Right lobe of liver (tissue), 6 donors: Measurements from ENCODE around the gene UNC13B. TPM values are rescaled to one million over a fixed set of nuclear protein-coding genes. Genes with fewer than 3 reads are reported as not detected.

ENCODE experiments used
- ATAC-seq, 4 donors: fragments of 200-7000 bp; cut with Tn5 transposase; one replicate each; pipeline ENCODE4 v1.9.1; 2020; ENCODE audit warnings: mild to moderate bottlenecking in 4 of 4, moderate library complexity in 4 of 4
- DNase-seq, 3 donors: peaks; one replicate each; pipeline ENCODE4 v3.0.0-alpha.2; 2020
- H3K27ac ChIP-seq, 3 donors: fragments of 200-600 bp; one replicate each; pipeline ENCODE4 v1.8.0; 2022
- H3K27me3 ChIP-seq, 2 donors: fragments of 200-600 bp; one replicate each; pipeline ENCODE4 v1.8.0; 2022
- H3K36me3 ChIP-seq, 4 donors: fragments of 200-600 bp; sonication (generic) in 1 of 4; one replicate each; pipeline versions ENCODE4 v1.5.1 to v1.8.0; 2017 to 2022; ENCODE audit warnings: control low read depth in 1 of 4
- H3K4me1 ChIP-seq, 4 donors: fragments of 200-600 bp; sonication (generic) in 1 of 4; one replicate each; pipeline versions ENCODE4 v1.5.1 to v1.8.0; 2017 to 2022; ENCODE audit warnings: control low read depth in 1 of 4
- H3K4me3 ChIP-seq, 3 donors: fragments of 200-600 bp; one replicate each; pipeline ENCODE4 v1.8.0; 2022
- H3K9me3 ChIP-seq, 4 donors: fragments of 200-600 bp; sonication (generic) in 1 of 4; one replicate each; pipeline versions ENCODE4 v1.5.1 to v1.8.0; 2017 to 2022; ENCODE audit warnings: control low read depth in 1 of 4
- CTCF ChIP-seq, 4 donors: fragments of 200-600 bp in 3 of 4; fragments of 450-650 bp in 1 of 4; IDR thresholded peaks; one replicate each; pipeline versions ENCODE4 v1.5.1 to v1.8.0; 2016 to 2022; ENCODE audit warnings: antibody characterized with exemption in 4 of 4, mild to moderate bottlenecking in 2 of 4
- POLR2A ChIP-seq: fragments of 450-650 bp; IDR thresholded peaks from one replicate; pipeline ENCODE4 v1.6.1; 2017; ENCODE audit warnings: antibody characterized with exemption, mild to moderate bottlenecking
- WGBS: methylation state at CpG from one replicate; pipeline ENCODE4 v1.1.6; 2018; ENCODE audit warnings: low coverage, low lambda C conversion rate; ENCODE audit not compliant: insufficient coverage; ENCODE audit errors: missing lambda C conversion rate; 5-methylcytosine and 5-hydroxymethylcytosine counted together
- intact Hi-C, 2 donors: fragments of 100-400 bp; cut with DNase I; formaldehyde crosslinking; loops; one replicate each; pipeline versions ENCODE4 v1.11.2 to v1.14.1; 2022
- total RNA-seq, 6 experiments: library from RNA; depleted of rRNA in 2 of 6; stranded (reverse); fragments of >200 nt in 2 of 6; fragmentation: NEBNext Ultra II Directional in 3 of 6; extraction: Animal tissue kit (Norgen Biotek cat#: 25700) in 3 of 6; gene quantifications; one replicate each; pipeline versions ENCODE4 v1.1.0 to v1.2.4, GENCODE V29; 2016 to 2023
- donor health status: DM: no; HTN: yes; CAD: no.
- donor health status: DM: no; HTN: no; CAD: no.
- donor health status: DM: no; HTN: no; CAD: no.
- donor health status: DM: no; HTN: yes; CAD: no.
- donor health status: DM: no; HTN: yes; CAD: no.

Gene UNC13B
- total RNA-seq, 6 experiments from 2014 or later: 14.5 to 23.0 (median 20.7) TPM

DNA sequence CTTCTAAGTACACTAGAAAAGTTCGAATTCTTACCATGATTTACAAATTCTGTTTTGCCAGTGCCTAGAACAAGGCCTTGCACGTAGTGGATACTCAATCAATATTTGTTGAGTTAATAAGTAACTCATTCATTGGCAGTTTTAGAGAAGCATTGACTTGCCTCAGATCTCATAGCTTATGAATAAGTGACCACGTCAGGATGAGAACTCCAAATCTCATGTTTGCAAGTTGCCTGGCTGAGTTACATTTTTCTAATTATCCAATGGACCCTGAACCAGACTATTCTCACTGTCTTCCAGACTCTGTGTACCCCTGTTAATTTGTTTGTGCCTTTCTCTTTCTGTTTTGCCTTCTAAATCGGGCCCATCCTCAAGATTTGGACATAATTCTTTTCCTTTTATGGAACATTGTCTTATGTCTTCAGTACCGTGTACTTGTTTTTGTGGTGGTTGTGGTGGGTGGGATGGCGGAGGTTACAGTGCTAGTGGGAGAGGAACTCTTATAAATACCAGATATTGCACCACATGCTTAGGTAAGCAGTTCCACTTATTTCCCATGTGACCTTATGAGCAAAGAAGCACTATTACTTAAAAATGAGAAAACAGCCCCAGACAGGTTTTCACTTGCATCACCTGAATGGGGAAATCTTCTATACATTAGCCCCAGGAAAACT, 96.3 kb downstream of the UNC13B start:
- no peaks in the 10 kb centered on the region for H3K9me3 ChIP-seq
- no peak for DNase-seq

DNA sequence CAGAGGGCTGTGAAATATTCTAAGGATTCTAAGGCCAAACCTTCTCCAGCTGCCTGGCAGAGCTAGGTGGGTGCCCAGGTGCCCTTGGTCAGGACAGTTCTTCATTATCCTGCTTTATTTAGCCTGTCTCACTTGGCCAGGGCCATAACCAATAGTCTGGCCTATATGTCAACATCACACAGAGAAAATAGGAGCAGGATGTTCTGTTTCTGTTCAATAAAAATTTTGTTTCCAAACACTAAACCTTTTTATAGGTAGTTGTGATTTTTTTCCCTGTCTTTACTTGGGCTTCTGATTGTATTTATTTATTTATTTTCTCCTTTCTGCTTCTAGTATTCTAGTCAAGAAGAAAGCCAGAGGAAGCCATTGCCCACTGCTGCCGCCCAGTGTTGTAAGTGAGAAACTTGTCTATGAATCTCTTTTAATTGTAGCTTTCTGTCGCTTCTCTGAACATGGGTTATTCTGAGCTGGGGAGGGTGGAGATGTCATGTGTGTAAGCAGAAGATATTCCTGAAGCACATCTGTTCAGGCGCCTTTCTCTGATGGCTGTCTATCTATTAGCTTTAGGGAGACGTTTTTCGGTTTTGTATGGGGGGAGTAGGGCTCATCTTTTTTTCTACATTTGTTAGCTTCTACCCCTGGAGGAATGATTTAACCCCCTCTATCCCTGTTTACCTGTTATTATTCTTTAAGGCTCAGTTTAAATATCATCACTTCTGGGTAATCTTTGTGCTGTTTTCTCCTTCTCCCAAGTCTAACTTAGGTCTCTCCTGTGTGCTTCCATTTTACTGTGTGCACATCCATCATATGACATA, 97.1 kb downstream of the UNC13B start:
- 8% methylated on average over 5 of the region's 5 CpGs for WGBS
- intact Hi-C loops: loop anchor here in 1 of 2 donors (5.0 kb wide), 1 partner anchor 142 kb away; the partner anchor contains the start of gene ATOSB
- H3K27ac ChIP-seq: peak overlapping the region; percentile 24 to 89 (median 85)
- H3K4me1 ChIP-seq: peaks cover 0 to 21% (median 7%) of the 10 kb centered on the region in 4 donors
- H3K27me3 ChIP-seq: no peaks in the 10 kb centered on the region
- H3K4me3 ChIP-seq: peak overlapping the region in 2 of 3 donors; percentile 21 to 31
- TF ChIP-seq POLR2A (no peak), CTCF (IDR thresholded peaks at IDR 0.05) (peak; percentile 66 to 80 (median 72))
- ATAC-seq: peak; percentile 81 to 90 (median 88)
- no peaks in the 10 kb centered on the region for H3K36me3 ChIP-seq
- no peaks in the 10 kb centered on the region for H3K9me3 ChIP-seq
- peak; percentile 68 to 80 (median 78) for DNase-seq

More for the DNA sequence above, 96.3 kb downstream of the UNC13B start:
- 16% methylated on average over 6 of the region's 6 CpGs for WGBS
- Histone ChIP-seq H3K36me3 (no peaks in the 10 kb centered on the region), H3K27ac (peak overlapping the region; percentile 24 to 89 (median 85)), H3K4me1 (peaks cover 0 to 21% (median 7%) of the 10 kb centered on the region in 4 donors), H3K4me3 (peak overlapping the region in 2 of 3 donors; percentile 21 to 31), H3K27me3 (no peaks in the 10 kb centered on the region)
- intact Hi-C loops: loop anchor here in 1 of 2 donors (5.0 kb wide), 1 partner anchor 141 kb away; the partner anchor contains the start of gene ATOSB
- peak; percentile 85 to 94 (median 91) for ATAC-seq
- TF ChIP-seq POLR2A: peak; percentile 26
- TF ChIP-seq CTCF (IDR thresholded peaks at IDR 0.05): no peak

DNA sequence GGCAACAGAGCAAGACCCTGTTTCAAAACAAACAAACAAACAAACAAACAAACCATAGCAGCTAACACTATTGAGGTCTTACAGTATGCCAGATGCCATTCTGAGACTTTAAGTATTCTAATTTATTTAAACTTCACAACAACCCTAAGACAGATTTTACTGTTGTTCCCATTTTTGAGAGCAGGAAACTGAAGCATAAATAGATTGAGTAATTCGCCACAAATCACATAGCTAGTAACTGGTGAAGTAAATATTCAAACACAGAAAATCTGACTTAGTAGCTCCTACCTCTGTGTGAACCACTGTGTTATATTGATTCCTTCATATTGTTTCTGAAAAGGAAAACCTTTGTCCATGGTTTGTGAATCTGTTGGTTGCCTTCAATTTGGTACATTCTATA, 98.4 kb downstream of the UNC13B start:
- DNase-seq: no peak
- no peaks in the 10 kb centered on the region for H3K9me3 ChIP-seq
- ATAC-seq: no peak
- no peak overlapping the region for H3K27ac ChIP-seq
- H3K27me3 ChIP-seq: no peaks in the 10 kb centered on the region
- TF ChIP-seq POLR2A: no peak
- TF ChIP-seq CTCF (IDR thresholded peaks at IDR 0.05): no peak
- no peaks in the 10 kb centered on the region for H3K36me3 ChIP-seq
- peaks cover 0 to 21% (median 7%) of the 10 kb centered on the region in 4 donors for H3K4me1 ChIP-seq
- H3K4me3 ChIP-seq: no peak overlapping the region
- 64% methylated on average over 1 of the region's 1 CpG for WGBS
- intact Hi-C loops: loop anchor here in 1 of 2 donors (10.0 kb wide), 1 partner anchor 145 kb away; the partner anchor contains the start of gene ATOSB

DNA sequence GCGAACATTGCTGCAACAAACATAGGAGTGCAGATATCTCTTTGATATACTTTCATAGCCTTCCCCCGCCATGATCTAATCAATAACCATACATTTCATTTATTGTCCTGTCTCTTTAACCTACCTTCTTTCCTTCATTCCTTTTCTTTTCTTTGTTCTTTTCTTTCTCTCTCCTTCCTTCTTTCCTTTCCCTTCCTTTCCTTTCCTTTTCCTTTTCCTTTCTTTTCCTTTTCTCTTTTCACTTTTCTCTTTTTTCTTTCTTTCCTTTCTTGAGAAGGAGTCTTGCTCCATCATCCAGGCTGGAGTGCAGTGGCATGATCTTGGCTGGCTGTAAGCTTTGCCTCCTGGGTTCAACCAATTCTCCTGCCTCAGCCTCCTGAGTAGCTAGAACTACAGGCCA, 100.3 kb downstream of the UNC13B start:
- no peak for TF ChIP-seq POLR2A
- no peak for TF ChIP-seq CTCF (IDR thresholded peaks at IDR 0.05)
- H3K9me3 ChIP-seq: no peaks in the 10 kb centered on the region
- ATAC-seq (no peak), DNase-seq (no peak)
- H3K36me3 ChIP-seq: no peaks in the 10 kb centered on the region
- intact Hi-C loops: loop anchor here in 1 of 2 donors (10.0 kb wide), 1 partner anchor 147 kb away; the partner anchor contains the start of gene ATOSB
- WGBS: 88% methylated on average over 1 of the region's 2 CpGs
- H3K4me1 ChIP-seq: peaks cover 0 to 21% (median 7%) of the 10 kb centered on the region in 4 donors
- H3K27me3 ChIP-seq: no peaks in the 10 kb centered on the region
- no peak overlapping the region for H3K4me3 ChIP-seq
- no peak overlapping the region for H3K27ac ChIP-seq
